OCI-LY3 (cell line): ENCODE measurements around the gene SLMAP.

Source experiments
- CTCF ChIP-seq: fragments of 200-600, 300-600 bp; sonication (generic); IDR thresholded peaks from 2 replicates; pipeline ENCODE4 v1.5.1; 2014; ENCODE audit warnings: antibody characterized with exemption, low read length, low read depth
- EZH2phosphoT487 ChIP-seq: fragments of 200-600 bp; shearing (Covaris generic); IDR thresholded peaks from 2 replicates; pipeline ENCODE4 v1.6.1; 2018; ENCODE audit warnings: antibody characterized with exemption, mixed run types, low read depth

- TF ChIP-seq CTCF = no peak
- TF ChIP-seq EZH2phosphoT487 = no peak
Measured at GRCh38 chr3:57805674-57806073, 49.6 kb downstream of the SLMAP start.
